SK-N-SH (cell line): ENCODE data around the gene PELI1. TPM values are rescaled to one million over a fixed set of nuclear protein-coding genes. Genes with fewer than 3 reads are reported as not detected.

ENCODE experiments used
- CTCF ChIA-PET: fragments of 300-600, 350-600 bp; formaldehyde crosslinking; extraction: SDS; loops from one replicate; lab custom pipeline; 2021; lab: Yijun Ruan, JAX
- POLR2A ChIA-PET: fragments of 350-600 bp; sonication (Branson Sonifier 250); formaldehyde crosslinking; extraction: SDS; loops from one replicate; lab custom pipeline; 2020; ENCODE audit warnings: antibody characterized with exemption, inconsistent platforms; lab: Yijun Ruan, JAX
- DNase-seq: peaks from one replicate; pipeline ENCODE4 v3.0.0; 2012
- H2AFZ ChIP-seq: fragments of 200-600 bp; sonication (generic); 2 replicates; pipeline ENCODE4 v1.8.1; 2016; ENCODE audit warnings: antibody characterized with exemption, mild to moderate bottlenecking, low read depth
- H3F3A ChIP-seq: fragments of 200-600 bp; sonication (generic); replicated peaks from 2 replicates; pipeline ENCODE3; 2016; ENCODE audit warnings: antibody characterized with exemption, mild to moderate bottlenecking; ENCODE audit not compliant: insufficient read depth
- H3K27ac ChIP-seq, 2 experiments: fragments of 200-500 bp in 1 of 2; fragments of 200-600 bp in 1 of 2; sonication (Bioruptor generic) in 1 of 2; sonication (generic), shearing (Covaris generic) in 1 of 2; 2 replicates each; pipeline versions ENCODE4 v1.5.1 to v1.6.1; 2014 to 2016; ENCODE audit warnings: low read depth in 2 of 2, inconsistent platforms in 1 of 2, low read length in 1 of 2, mild to moderate bottlenecking in 1 of 2, mixed read lengths in 1 of 2
- H3K27me3 ChIP-seq: fragments of 200-600 bp; sonication (generic), shearing (Covaris generic); 2 replicates; pipeline ENCODE4 v1.6.1; 2016; ENCODE audit warnings: mixed run types; ENCODE audit not compliant: insufficient read depth
- H3K36me3 ChIP-seq, 2 experiments: fragments of 200-500 bp in 1 of 2; fragments of 200-600 bp in 1 of 2; sonication (Bioruptor generic) in 1 of 2; sonication (generic) in 1 of 2; replicated peaks in 1 of 2; 2 replicates each; pipeline versions ENCODE3 to v1.5.1; 2014 to 2016; ENCODE audit warnings: low read length in 1 of 2, mild to moderate bottlenecking in 1 of 2; ENCODE audit not compliant: insufficient read depth in 2 of 2, control insufficient read depth in 1 of 2
- H3K4me1 ChIP-seq, 2 experiments: fragments of 200-500 bp in 1 of 2; fragments of 200-600 bp in 1 of 2; sonication (Bioruptor generic) in 1 of 2; sonication (generic), shearing (Covaris generic) in 1 of 2; 2 replicates each; pipeline versions ENCODE4 v1.5.1 to v1.6.1; 2014 to 2016; ENCODE audit warnings: low read depth in 1 of 2, low read length in 1 of 2, mixed run types in 1 of 2; ENCODE audit not compliant: insufficient read depth in 2 of 2, control insufficient read depth in 1 of 2
- H3K4me2 ChIP-seq: fragments of 200-600 bp; sonication (generic), shearing (Covaris generic); 2 replicates; pipeline ENCODE4 v1.6.1; 2017; ENCODE audit warnings: mixed run types
- H3K4me3 ChIP-seq, 2 experiments: fragments of 200-500 bp in 1 of 2; fragments of 200-600 bp in 1 of 2; sonication (Bioruptor generic) in 1 of 2; sonication (generic), shearing (Covaris generic) in 1 of 2; 2 replicates each; pipeline versions ENCODE4 v1.5.1 to v1.8.1; 2014 to 2016; ENCODE audit warnings: low read depth in 2 of 2, inconsistent platforms in 1 of 2, low read length in 1 of 2, mild to moderate bottlenecking in 1 of 2, mixed read lengths in 1 of 2, moderate library complexity in 1 of 2
- H3K79me2 ChIP-seq: fragments of 200-600 bp; sonication (generic); 2 replicates; pipeline ENCODE4 v1.8.1; 2017; ENCODE audit warnings: mild to moderate bottlenecking; ENCODE audit not compliant: insufficient read depth
- H3K9ac ChIP-seq: fragments of 200-600 bp; sonication (generic); 2 replicates; pipeline ENCODE4 v1.6.1; 2017; ENCODE audit warnings: mixed run types
- H3K9me2 ChIP-seq: fragments of 200-600 bp; sonication (generic); 2 replicates; pipeline ENCODE4 v1.6.1; 2017; ENCODE audit warnings: mixed run types
- H3K9me3 ChIP-seq: fragments of 200-600 bp; sonication (generic); 2 replicates; pipeline ENCODE4 v1.6.1; 2017; ENCODE audit warnings: mixed run types, mild to moderate bottlenecking, moderate library complexity
- H4K20me1 ChIP-seq: fragments of 200-600 bp; sonication (generic); 2 replicates; pipeline ENCODE4 v1.6.1; 2017; ENCODE audit warnings: mild to moderate bottlenecking, mixed run types; ENCODE audit not compliant: insufficient read depth
- ELF1 ChIP-seq: IDR thresholded peaks from 2 replicates; pipeline ENCODE4 v1.4.0; 2012
- FOSL2 ChIP-seq: IDR thresholded peaks from 2 replicates; pipeline ENCODE4 v1.4.0; 2012; ENCODE audit warnings: low read depth, mild to moderate bottlenecking, moderate library complexity, borderline replicate concordance
- GATA2 ChIP-seq: sonication (generic); formaldehyde crosslinking; IDR thresholded peaks from 2 replicates; pipeline ENCODE4 v1.5.0; 2020; ENCODE audit warnings: mild to moderate bottlenecking, missing genetic modification reagents
- JUND ChIP-seq: IDR thresholded peaks from 2 replicates; pipeline ENCODE4 v1.4.0; 2012
- MEF2A ChIP-seq: IDR thresholded peaks from 2 replicates; pipeline ENCODE4 v1.4.0; 2012; ENCODE audit warnings: low read depth, borderline replicate concordance
- MXI1 ChIP-seq: IDR thresholded peaks from 2 replicates; pipeline ENCODE4 v1.6.1; 2012; ENCODE audit warnings: mild to moderate bottlenecking, low read depth, low read length, improper control_type of control experiment
- NFIC ChIP-seq: IDR thresholded peaks from 2 replicates; pipeline ENCODE4 v1.4.0; 2012; ENCODE audit warnings: borderline replicate concordance
- NRF1 ChIP-seq: IDR thresholded peaks from 2 replicates; pipeline ENCODE4 v1.6.1; 2012; ENCODE audit warnings: low read depth, mild to moderate bottlenecking, low read length
- RCOR1 ChIP-seq: fragments of 150-350 bp; IDR thresholded peaks from 2 replicates; pipeline ENCODE4 v1.6.1; 2017; ENCODE audit warnings: antibody characterized with exemption, low read length
- REST ChIP-seq: IDR thresholded peaks from 2 replicates; pipeline ENCODE4 v1.6.1; 2012; ENCODE audit warnings: mild to moderate bottlenecking, low read depth, low read length, moderate library complexity
- RXRA ChIP-seq: IDR thresholded peaks from 2 replicates; pipeline ENCODE4 v1.4.0; 2012; ENCODE audit warnings: low read depth, mild to moderate bottlenecking, borderline replicate concordance
- TAF1 ChIP-seq: IDR thresholded peaks from 2 replicates; pipeline ENCODE4 v1.6.1; 2012; ENCODE audit warnings: low read depth, mild to moderate bottlenecking, low read length, moderate library complexity, borderline replicate concordance
- TCF12 ChIP-seq: IDR thresholded peaks from 2 replicates; pipeline ENCODE4 v1.4.0; 2012
- TEAD4 ChIP-seq: IDR thresholded peaks from 2 replicates; pipeline ENCODE4 v1.4.0; 2012; ENCODE audit warnings: mild to moderate bottlenecking, borderline replicate concordance; ENCODE audit not compliant: insufficient read depth
- USF2 ChIP-seq: fragments of 150-350 bp; IDR thresholded peaks from 2 replicates; pipeline ENCODE4 v1.6.1; 2017; ENCODE audit warnings: antibody characterized with exemption, low read length, low read depth, borderline replicate concordance
- ZBTB33 ChIP-seq: IDR thresholded peaks from 2 replicates; pipeline ENCODE4 v1.4.0; 2012; ENCODE audit warnings: low read depth, borderline replicate concordance
- WGBS: methylation state at CpG from one replicate; pipeline ENCODE4 v1.1.6; 2017; ENCODE audit warnings: low lambda C conversion rate; 5-methylcytosine and 5-hydroxymethylcytosine counted together
- polyA plus RNA-seq, 3 experiments: library from polyadenylated mRNA; depleted of rRNA; stranded (reverse); fragments of >200 nt; gene quantifications; 2 replicates each; pipeline ENCODE4 v1.2.3, GENCODE V29; 2012

The PELI1 gene
- polyA plus RNA-seq, 1 of the 3 experiments (the other 2 are of a cell fraction): 4.2 TPM

GRCh38 chr2:64168756-64169155 is 24.5 kb upstream of the PELI1 start (continued):
- TF ChIP-seq ZBTB33 (no peak), NFIC (no peak), GATA2 (CRISPR knock-in tag) (no peak)

- CTCF ChIA-PET: interaction anchor here (1.2 to 1.5 kb wide), 2 partner anchors 9 to 161 kb away, joined by 3 to 4 read pairs; no protein-coding TSS in a partner anchor
Measured at GRCh38 chr2:64168201-64168600, 24.0 kb upstream of the PELI1 start.

DNA sequence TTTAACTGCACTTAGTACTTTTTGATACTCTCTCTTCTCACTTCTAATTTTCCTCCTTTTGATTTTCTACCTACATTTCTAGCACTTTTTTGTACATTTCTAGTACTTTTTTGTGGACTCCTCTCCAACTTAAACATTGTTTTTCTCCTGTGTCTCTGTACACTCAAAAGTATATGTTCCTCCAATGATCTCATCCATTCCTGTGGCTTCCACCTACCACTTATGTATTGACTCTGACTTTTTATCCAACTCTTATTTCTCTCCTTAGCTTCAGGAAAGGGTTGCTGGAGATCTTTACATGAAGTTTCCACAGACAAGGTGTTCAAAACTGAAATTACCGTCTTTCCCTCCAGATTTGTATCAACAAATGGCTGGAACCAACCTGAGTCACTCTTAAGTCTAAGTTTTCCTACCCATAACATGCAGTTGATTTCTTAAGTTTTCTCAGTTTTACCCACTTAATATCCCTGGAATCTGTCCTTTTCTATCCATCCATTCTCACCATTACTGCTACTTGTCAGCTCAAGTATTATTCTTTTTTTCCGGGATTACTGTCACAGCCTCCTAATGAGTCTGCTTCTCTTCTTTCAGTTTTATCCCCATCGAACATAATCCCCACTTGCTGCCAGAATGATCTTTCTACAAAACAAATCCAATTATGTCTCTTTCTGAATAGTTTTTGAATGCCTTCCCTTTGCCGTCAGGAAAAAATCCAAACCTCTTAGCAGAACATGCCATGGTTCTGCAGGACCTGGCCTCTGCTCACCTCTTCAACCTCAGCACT is 22.6 kb upstream of the PELI1 start:
- H3K27me3 ChIP-seq: no peaks in the 10 kb centered on the region
- H2AFZ ChIP-seq: no peak overlapping the region
- ChIA-PET POLR2A (no interaction called here), CTCF (interaction anchor here (1.5 kb wide), 1 partner anchor 162 kb away, joined by 3 read pairs; no protein-coding TSS in a partner anchor)
- no peak overlapping the region for H3K4me2 ChIP-seq
- TF ChIP-seq USF2 (no peak), NRF1 (no peak), TCF12 (no peak), JUND (no peak), REST (no peak), TEAD4 (no peak), GATA2 (CRISPR knock-in tag) (no peak), MXI1 (no peak), RXRA (no peak), MEF2A (no peak)
- no peak overlapping the region for H3K4me3 ChIP-seq
- H3F3A ChIP-seq: no peaks in the 10 kb centered on the region
- no peak for DNase-seq
- no peaks in the 10 kb centered on the region for H3K79me2 ChIP-seq
- H4K20me1 ChIP-seq: no peaks in the 10 kb centered on the region
- no peaks in the 10 kb centered on the region for H3K9me3 ChIP-seq
- no peaks in the 10 kb centered on the region; a peak in 1 of 4 replicates for H3K4me1 ChIP-seq
- H3K27ac ChIP-seq: no peak overlapping the region
- no peaks in the 10 kb centered on the region for H3K9me2 ChIP-seq
- 82% methylated on average over 4 of the region's 4 CpGs for WGBS
- H3K9ac ChIP-seq: no peak overlapping the region
- no peaks in the 10 kb centered on the region for H3K36me3 ChIP-seq

More at GRCh38 chr2:64168201-64168600, 24.0 kb upstream of the PELI1 start:
- no peak for DNase-seq
- Histone ChIP-seq H3K79me2 (no peaks in the 10 kb centered on the region), H2AFZ (no peak overlapping the region), H3K27ac (no peak overlapping the region), H3K4me1 (no peaks in the 10 kb centered on the region; a peak in 1 of 4 replicates), H4K20me1 (no peaks in the 10 kb centered on the region), H3K9me2 (no peaks in the 10 kb centered on the region), H3K4me2 (no peak overlapping the region), H3K36me3 (no peaks in the 10 kb centered on the region), H3K27me3 (no peaks in the 10 kb centered on the region), H3K9me3 (no peaks in the 10 kb centered on the region), H3F3A (no peaks in the 10 kb centered on the region), H3K9ac (no peak overlapping the region), H3K4me3 (no peak overlapping the region)
- POLR2A ChIA-PET: no interaction called here
- TF ChIP-seq TAF1 (no peak), FOSL2 (no peak), RCOR1 (no peak), ELF1 (no peak)
